Vagina (tissue), 2 donors: ENCODE results near the gene CACNB1. TPM values are rescaled to one million over a fixed set of nuclear protein-coding genes. Genes with fewer than 3 reads are reported as not detected.
"Not testable (repeated sequence)": the region's sequence is repeated elsewhere in the genome, so short reads cannot be mapped to it uniquely, and the experiment has no call there.

Experiments
- DNase-seq, 2 donors: peaks; one replicate each; pipeline ENCODE4 v3.0.0-alpha.2; 2017; ENCODE audit errors: extremely low spot score in 2 of 2
- H3K27ac ChIP-seq: fragments of 200-600 bp; sonication (generic); one replicate; pipeline ENCODE4 v1.5.1; 2019
- H3K27me3 ChIP-seq: fragments of 200-600 bp; sonication (generic); one replicate; pipeline ENCODE4 v1.5.1; 2019
- H3K36me3 ChIP-seq, 2 donors: fragments of 200-600 bp; sonication (generic); one replicate each; pipeline ENCODE4 v1.5.1; 2017 to 2019
- H3K4me1 ChIP-seq: fragments of 200-600 bp; sonication (generic); one replicate; pipeline ENCODE4 v1.5.1; 2019
- H3K4me3 ChIP-seq, 2 donors: fragments of 200-600 bp; sonication (generic); 1 replicate in 1 of 2; 2 replicates in 1 of 2; pipeline ENCODE4 v1.5.1; 2016 to 2019
- H3K9me3 ChIP-seq: fragments of 200-600 bp; sonication (generic); one replicate; pipeline ENCODE4 v1.5.1; 2019
- POLR2A ChIP-seq, 2 donors: fragments of 450-650 bp; IDR thresholded peaks; one replicate each; pipeline ENCODE4 v1.6.1; 2017; ENCODE audit warnings: antibody characterized with exemption in 2 of 2, mild to moderate bottlenecking in 2 of 2, moderate library complexity in 2 of 2
- POLR2AphosphoS5 ChIP-seq, 2 donors: sonication (generic); formaldehyde crosslinking; IDR thresholded peaks; one replicate each; pipeline ENCODE4 v1.9.0; 2017; ENCODE audit warnings: antibody characterized with exemption in 2 of 2, mild to moderate bottlenecking in 2 of 2, low read depth in 1 of 2; ENCODE audit not compliant: insufficient read depth in 1 of 2
- intact Hi-C: fragments of 100-400 bp; cut with DNase I; formaldehyde crosslinking; loops from one replicate; pipeline ENCODE4 v1.15.1; 2023
- total RNA-seq: library from RNA; depleted of rRNA; stranded (reverse); fragments of >200 nt; gene quantifications from one replicate; pipeline ENCODE4 v1.2.3, GENCODE V29; 2016
- TF ChIP-seq, protein P1 (sequence below), 3 experiments: fragments of 450-650 bp in 2 of 3; fragments of 200-600 bp in 1 of 3; sonication (generic) in 1 of 3; IDR thresholded peaks; one replicate each; pipeline ENCODE4 v1.5.1; 2017 to 2019; ENCODE audit warnings: antibody characterized with exemption in 3 of 3, mild to moderate bottlenecking in 2 of 3, moderate library complexity in 2 of 3

CACNB1 gene
- total RNA-seq, 1 donor from 2014 or later = 8.3 TPM

DNA sequence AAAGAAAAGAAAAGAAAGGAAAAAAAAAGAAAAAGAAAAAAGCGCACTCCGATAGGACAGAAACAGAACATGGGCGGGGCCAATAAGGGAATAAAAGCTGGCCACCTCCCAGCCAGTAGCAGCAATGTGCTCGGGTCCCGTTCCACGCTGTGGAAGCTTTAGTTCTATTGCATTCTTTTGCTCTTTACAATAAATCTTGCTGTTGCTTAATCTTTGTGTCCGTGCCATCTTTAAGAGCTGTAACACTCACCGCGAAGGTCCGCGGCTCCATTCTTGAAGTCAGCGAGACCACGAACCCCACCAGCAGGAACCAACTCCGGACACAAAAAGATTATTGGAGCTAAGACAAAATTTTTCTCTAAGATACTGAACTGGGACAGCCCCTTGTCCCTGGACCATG, 28.4 kb downstream of the CACNB1 start:
- no peaks in the 10 kb centered on the region for H3K9me3 ChIP-seq
- intact Hi-C loops = loop anchor here (10.0 kb wide), 1 partner anchor 76 kb away; no protein-coding TSS in a partner anchor
- no peak for TF ChIP-seq POLR2AphosphoS5 (IDR thresholded peaks at IDR 0.05; ENCODE audit: insufficient read depth in 1 of 2, low read depth in 1 of 2)
- TF ChIP-seq POLR2A (IDR thresholded peaks at IDR 0.05) = no peak
- TF ChIP-seq, protein P1, sequence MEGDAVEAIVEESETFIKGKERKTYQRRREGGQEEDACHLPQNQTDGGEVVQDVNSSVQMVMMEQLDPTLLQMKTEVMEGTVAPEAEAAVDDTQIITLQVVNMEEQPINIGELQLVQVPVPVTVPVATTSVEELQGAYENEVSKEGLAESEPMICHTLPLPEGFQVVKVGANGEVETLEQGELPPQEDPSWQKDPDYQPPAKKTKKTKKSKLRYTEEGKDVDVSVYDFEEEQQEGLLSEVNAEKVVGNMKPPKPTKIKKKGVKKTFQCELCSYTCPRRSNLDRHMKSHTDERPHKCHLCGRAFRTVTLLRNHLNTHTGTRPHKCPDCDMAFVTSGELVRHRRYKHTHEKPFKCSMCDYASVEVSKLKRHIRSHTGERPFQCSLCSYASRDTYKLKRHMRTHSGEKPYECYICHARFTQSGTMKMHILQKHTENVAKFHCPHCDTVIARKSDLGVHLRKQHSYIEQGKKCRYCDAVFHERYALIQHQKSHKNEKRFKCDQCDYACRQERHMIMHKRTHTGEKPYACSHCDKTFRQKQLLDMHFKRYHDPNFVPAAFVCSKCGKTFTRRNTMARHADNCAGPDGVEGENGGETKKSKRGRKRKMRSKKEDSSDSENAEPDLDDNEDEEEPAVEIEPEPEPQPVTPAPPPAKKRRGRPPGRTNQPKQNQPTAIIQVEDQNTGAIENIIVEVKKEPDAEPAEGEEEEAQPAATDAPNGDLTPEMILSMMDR (IDR thresholded peaks at IDR 0.05) = no peak
- H3K4me3 ChIP-seq = no peak overlapping the region
- H3K27me3 ChIP-seq = no peaks in the 10 kb centered on the region
- DNase-seq = no peak
- no peak overlapping the region for H3K27ac ChIP-seq
- H3K4me1 ChIP-seq = peaks cover 22% of the 10 kb centered on the region
- no peaks in the 10 kb centered on the region for H3K36me3 ChIP-seq

DNA sequence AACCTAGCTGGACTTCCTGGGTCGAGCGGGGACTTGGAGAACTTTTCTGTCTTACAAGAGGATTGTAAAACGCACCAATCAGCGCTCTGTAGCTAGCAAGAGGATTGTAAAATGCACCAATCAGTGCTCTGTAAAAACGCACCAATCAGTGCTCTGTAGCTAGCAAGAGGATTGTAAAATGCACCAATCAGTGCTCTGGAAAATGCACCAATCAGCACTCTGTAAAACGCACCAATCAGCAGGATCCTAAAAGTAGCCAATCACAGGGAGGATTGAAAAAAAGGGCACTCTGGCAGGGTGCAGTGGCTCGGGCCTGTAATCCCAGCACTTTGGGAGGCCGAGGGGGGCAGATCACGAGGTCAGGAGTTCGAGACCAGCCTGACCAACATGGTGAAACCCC, 29.0 kb downstream of the CACNB1 start:
- peaks cover 25% of the 10 kb centered on the region for H3K4me1 ChIP-seq
- not testable (repeated sequence) for H3K9me3 ChIP-seq, H3K4me3 ChIP-seq, H3K27me3 ChIP-seq, H3K36me3 ChIP-seq, DNase-seq, H3K27ac ChIP-seq
- intact Hi-C loops = loop anchor here (10.0 kb wide), 1 partner anchor 76 kb away; no protein-coding TSS in a partner anchor

DNA sequence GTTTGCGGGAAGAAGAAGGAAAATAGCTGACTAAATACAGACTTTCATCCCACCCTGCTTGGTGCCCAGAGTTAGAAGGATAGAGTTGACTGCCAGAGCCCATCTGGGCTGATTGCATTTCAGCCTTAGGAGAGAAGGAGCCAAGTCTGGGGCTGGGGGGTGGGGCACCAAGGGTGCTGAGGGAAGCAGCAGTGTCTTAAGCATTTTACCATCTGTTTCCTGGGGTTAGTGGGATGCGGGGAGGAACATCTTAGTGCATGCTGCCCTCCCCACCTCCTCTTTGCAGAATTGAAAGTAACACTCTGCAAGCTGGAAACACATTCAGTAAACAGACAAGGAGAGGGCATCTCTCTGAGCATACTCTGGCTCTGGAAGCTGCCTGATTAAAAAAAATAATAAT, 30.0 kb downstream of the CACNB1 start:
- H3K9me3 ChIP-seq = no peaks in the 10 kb centered on the region
- no peak overlapping the region for H3K4me3 ChIP-seq
- H3K4me1 ChIP-seq = peaks cover 25% of the 10 kb centered on the region
- H3K27ac ChIP-seq = no peak overlapping the region
- intact Hi-C loops = loop anchor here (10.0 kb wide), 1 partner anchor 77 kb away; no protein-coding TSS in a partner anchor
- no peaks in the 10 kb centered on the region for H3K36me3 ChIP-seq
- H3K27me3 ChIP-seq = no peaks in the 10 kb centered on the region
- TF ChIP-seq POLR2A (IDR thresholded peaks at IDR 0.05) (no peak), POLR2AphosphoS5 (IDR thresholded peaks at IDR 0.05; ENCODE audit: insufficient read depth in 1 of 2, low read depth in 1 of 2) (no peak)
- TF ChIP-seq, protein P1 (IDR thresholded peaks at IDR 0.05) = no peak
- DNase-seq = no peak

DNA sequence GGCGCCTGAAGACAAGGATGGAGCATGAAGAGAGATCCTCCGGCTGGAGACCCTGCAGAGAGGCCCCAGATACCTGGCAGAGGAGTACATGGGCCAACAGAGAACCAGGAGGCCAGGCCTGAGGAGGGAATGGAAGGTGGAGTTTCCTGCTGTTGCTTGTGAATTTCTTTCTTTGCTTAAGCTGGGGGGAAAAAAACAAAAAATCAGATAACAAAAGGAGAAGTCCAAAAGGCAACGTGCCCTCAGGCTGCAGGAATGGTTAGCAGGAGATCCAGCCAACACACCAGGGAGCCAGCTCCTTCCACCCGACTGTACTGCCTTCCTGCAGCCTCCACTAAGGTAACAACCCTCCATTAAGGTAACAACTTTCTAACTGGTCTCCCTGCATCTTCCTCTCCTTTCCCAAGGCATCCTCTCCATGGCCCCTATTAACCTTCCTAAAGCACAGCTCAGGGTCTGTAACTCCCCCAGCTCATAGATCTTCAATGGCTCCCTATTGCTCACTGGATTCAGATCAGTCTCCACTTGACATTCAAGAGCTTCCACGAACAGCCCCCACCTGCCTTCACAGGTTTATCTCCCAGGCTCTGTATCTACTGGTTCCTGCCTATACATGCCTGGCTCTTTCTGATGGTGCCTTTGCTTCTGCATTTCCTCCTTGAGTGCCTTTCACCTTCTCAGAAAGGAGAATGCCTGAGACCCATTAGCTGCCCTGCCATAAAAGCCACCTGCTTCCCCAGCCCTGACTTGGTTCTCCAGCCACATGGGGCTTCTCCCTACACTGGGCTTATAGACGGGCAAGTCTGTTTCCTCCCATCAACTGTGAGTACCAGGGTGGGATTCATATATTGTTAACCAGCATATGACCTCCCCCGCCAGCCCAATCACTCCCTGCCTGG, 30.8 kb downstream of the CACNB1 start:
- intact Hi-C loops = loop anchor here (10.0 kb wide), 1 partner anchor 78 kb away; no protein-coding TSS in a partner anchor
- Histone ChIP-seq H3K4me3 (no peak overlapping the region), H3K27me3 (no peaks in the 10 kb centered on the region), H3K27ac (no peak overlapping the region), H3K4me1 (peaks cover 25% of the 10 kb centered on the region), H3K36me3 (no peaks in the 10 kb centered on the region), H3K9me3 (no peaks in the 10 kb centered on the region)
- DNase-seq = no peak
- no peak for TF ChIP-seq POLR2AphosphoS5 (IDR thresholded peaks at IDR 0.05; ENCODE audit: insufficient read depth in 1 of 2, low read depth in 1 of 2)
- TF ChIP-seq, protein P1 (IDR thresholded peaks at IDR 0.05) = no peak
- no peak for TF ChIP-seq POLR2A (IDR thresholded peaks at IDR 0.05)

DNA sequence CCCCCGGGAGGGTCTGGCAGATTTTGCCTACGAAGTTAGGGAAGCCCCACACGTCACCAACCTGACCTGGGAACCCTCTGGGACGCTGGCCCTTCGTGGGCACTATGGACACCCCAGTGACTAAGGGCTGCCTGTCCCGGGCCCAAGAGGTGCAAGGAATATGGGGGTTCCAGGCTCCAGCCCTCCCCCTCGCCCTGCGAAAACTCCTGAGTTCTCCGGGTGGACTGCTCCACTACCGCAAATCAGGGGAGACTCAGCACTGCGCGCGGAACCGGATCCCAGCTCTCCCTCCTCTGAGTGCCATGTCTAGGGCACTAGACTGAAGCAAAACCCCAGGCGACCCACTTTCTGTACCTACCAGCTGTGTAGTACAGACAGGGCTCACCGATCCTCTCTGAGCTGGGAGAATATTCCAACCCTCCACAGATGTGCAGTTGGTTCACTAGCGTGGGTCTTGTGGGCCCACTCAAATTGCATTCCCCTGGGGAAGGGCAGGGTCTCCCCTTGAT, 31.6 kb downstream of the CACNB1 start, which contains the start of gene ARL5C:
TSS of gene ARL5C (minus strand) at position 321 of the 509 bp plus-strand sequence. CDS start 401 bp downstream, outside the sequence.
- peak within 1 kb of the TSS; percentile 50 for H3K27ac ChIP-seq
- H3K9me3 ChIP-seq = no peaks in the 10 kb centered on the region
- DNase-seq = no peak
- H3K27me3 ChIP-seq = no peaks in the 10 kb centered on the region
- H3K36me3 ChIP-seq = no peaks in the 10 kb centered on the region
- intact Hi-C loops = loop anchor here (10.0 kb wide), 1 partner anchor 79 kb away; no protein-coding TSS in a partner anchor
- TF ChIP-seq, protein P1 (IDR thresholded peaks at IDR 0.05) = no peak
- no peak for TF ChIP-seq POLR2AphosphoS5 (IDR thresholded peaks at IDR 0.05; ENCODE audit: insufficient read depth in 1 of 2, low read depth in 1 of 2)
- peaks cover 25% of the 10 kb centered on the region for H3K4me1 ChIP-seq
- peak within 1 kb of the TSS; percentile 51 to 59 for H3K4me3 ChIP-seq
